ENCODE results near the gene PCDH19. TPM values are rescaled to one million over a fixed set of nuclear protein-coding genes. Genes with fewer than 3 reads are reported as not detected.

PCDH19 gene
- total and polyA plus RNA-seq, 2 of the 13 experiments (the other 11 are each of a cell fraction or from before 2014, with no cell fraction given): 0.02 to 0.09 TPM

DNA sequence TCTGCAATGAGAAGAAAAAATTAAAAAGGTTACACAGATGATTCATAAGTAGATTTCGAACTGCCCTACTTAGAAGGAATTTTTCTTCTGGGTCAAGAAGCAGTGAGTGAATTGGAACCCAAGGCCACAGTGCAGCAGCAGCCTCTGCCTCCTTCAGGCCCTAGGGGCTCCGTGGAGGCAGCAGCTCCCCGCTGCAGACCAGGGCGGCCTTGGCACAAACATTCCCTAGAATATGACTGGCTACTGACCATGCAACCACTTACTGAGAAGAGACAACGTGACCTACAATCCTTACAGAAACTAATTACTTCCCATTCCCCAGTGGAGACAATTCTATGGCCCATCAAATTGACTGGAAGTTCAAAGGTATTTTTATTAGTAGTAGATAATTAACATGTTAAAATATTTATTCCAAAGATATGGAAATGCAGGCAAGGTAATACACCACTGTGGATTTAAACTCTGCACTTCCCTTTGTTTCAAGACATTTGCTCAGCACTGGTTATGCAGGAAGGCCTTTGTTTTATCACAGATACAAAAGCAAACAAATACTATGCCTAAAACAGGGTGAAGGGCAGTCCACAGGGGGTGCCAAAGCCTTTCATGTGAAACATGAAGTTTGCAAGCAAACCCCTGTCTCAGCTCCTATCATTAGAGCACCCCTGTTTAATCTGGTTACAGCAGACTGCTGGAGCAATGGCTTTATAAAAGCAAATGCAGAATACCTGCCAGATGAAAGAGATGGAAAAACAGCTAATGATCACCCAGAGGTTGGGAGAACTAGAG, 59.2 kb downstream of the PCDH19 start:
- ChIA-PET CTCF (ENCODE audit: low intra/inter-chr PET ratio, low total read pairs) (no interaction called here), POLR2A (no interaction called here)
- no peak for ATAC-seq
- TF ChIP-seq, protein P1, sequence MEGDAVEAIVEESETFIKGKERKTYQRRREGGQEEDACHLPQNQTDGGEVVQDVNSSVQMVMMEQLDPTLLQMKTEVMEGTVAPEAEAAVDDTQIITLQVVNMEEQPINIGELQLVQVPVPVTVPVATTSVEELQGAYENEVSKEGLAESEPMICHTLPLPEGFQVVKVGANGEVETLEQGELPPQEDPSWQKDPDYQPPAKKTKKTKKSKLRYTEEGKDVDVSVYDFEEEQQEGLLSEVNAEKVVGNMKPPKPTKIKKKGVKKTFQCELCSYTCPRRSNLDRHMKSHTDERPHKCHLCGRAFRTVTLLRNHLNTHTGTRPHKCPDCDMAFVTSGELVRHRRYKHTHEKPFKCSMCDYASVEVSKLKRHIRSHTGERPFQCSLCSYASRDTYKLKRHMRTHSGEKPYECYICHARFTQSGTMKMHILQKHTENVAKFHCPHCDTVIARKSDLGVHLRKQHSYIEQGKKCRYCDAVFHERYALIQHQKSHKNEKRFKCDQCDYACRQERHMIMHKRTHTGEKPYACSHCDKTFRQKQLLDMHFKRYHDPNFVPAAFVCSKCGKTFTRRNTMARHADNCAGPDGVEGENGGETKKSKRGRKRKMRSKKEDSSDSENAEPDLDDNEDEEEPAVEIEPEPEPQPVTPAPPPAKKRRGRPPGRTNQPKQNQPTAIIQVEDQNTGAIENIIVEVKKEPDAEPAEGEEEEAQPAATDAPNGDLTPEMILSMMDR (CRISPR knock-in tag; IDR thresholded peaks at IDR 0.05): 0 out of 2 replicates have a peak, but pooled peaks have one; percentile 6
- no peak for TF ChIP-seq TRIM22 (IDR thresholded peaks at IDR 0.05)
- TF ChIP-seq FOXA1 (IDR thresholded peaks at IDR 0.05): no peak
- no peak for TF ChIP-seq FOXA1 (CRISPR knock-in tag; IDR thresholded peaks at IDR 0.05)
- no peaks in the 10 kb centered on the region for H4K20me1 ChIP-seq (ENCODE audit: insufficient read depth, low read length)
- no peak overlapping the region for H3K27ac ChIP-seq (ENCODE audit: extremely low read length, insufficient read depth, low read length)
- no peak for DNase-seq (ENCODE audit: low spot score)
- no peaks in the 10 kb centered on the region for H3K36me3 ChIP-seq (replicated peaks in 1 of 2; ENCODE audit: control insufficient read depth in 1 of 2, insufficient read depth in 2 of 2, low read length in 2 of 2)
- H3K27me3 ChIP-seq (ENCODE audit: control insufficient read depth in 1 of 2, insufficient read depth in 2 of 2, low read length in 2 of 2): no peaks in the 10 kb centered on the region
- intact Hi-C loops (cut with micrococcal nuclease; ENCODE audit: unreplicated experiment): no loop called here
- in situ Hi-C loops (cut with HindIII; ENCODE audit: extremely low pct_ligation_motif_present, low pct_unique_long_range_greater_than_20kb): no loop called here
- WGBS (ENCODE audit: low lambda C conversion rate): 0% methylated on average over 2 of the region's 5 CpGs
- no peak overlapping the region for H2AFZ ChIP-seq (ENCODE audit: low read length)
- no peaks in the 10 kb centered on the region for H3K79me2 ChIP-seq (ENCODE audit: insufficient read depth, low read length)
- no TSS peak for BruUV-seq (replicated peaks)
- no peak overlapping the region for H3K9ac ChIP-seq (ENCODE audit: insufficient read depth, low read depth, low read length)
- H3K4me2 ChIP-seq (ENCODE audit: low read depth, low read length): no peak overlapping the region
- H3K4me1 ChIP-seq (ENCODE audit: insufficient read depth, low read length): no peaks in the 10 kb centered on the region
- H3K4me3 ChIP-seq (replicated peaks in 1 of 3; ENCODE audit: insufficient read depth in 1 of 3, low read depth in 2 of 3, low read length in 3 of 3): no peak overlapping the region
- FAIRE-seq: no peak
- H3K9me3 ChIP-seq (ENCODE audit: low read length): no peaks in the 10 kb centered on the region

- intact Hi-C loops (cut with micrococcal nuclease; ENCODE audit: unreplicated experiment) (no loop called here), in situ Hi-C loops (cut with HindIII; ENCODE audit: extremely low pct_ligation_motif_present, low pct_unique_long_range_greater_than_20kb) (no loop called here)
- no peaks in the 10 kb centered on the region for H3K4me1 ChIP-seq (ENCODE audit: insufficient read depth, low read length)
- H3K27me3 ChIP-seq (ENCODE audit: control insufficient read depth in 1 of 2, insufficient read depth in 2 of 2, low read length in 2 of 2): no peaks in the 10 kb centered on the region
- no peak overlapping the region for H3K4me2 ChIP-seq (ENCODE audit: low read depth, low read length)
- no peaks in the 10 kb centered on the region for H4K20me1 ChIP-seq (ENCODE audit: insufficient read depth, low read length)
- H2AFZ ChIP-seq (ENCODE audit: low read length): no peak overlapping the region
- H3K9ac ChIP-seq (ENCODE audit: insufficient read depth, low read depth, low read length): no peak overlapping the region
- no peaks in the 10 kb centered on the region for H3K79me2 ChIP-seq (ENCODE audit: insufficient read depth, low read length)
- CTCF ChIA-PET (ENCODE audit: low intra/inter-chr PET ratio, low total read pairs): no interaction called here
- H3K4me3 ChIP-seq (replicated peaks in 1 of 3; ENCODE audit: insufficient read depth in 1 of 3, low read depth in 2 of 3, low read length in 3 of 3): no peak overlapping the region
- no peaks in the 10 kb centered on the region for H3K9me3 ChIP-seq (ENCODE audit: low read length)
- no TSS peak for BruUV-seq (replicated peaks)
- FAIRE-seq (no peak), ATAC-seq (no peak), DNase-seq (ENCODE audit: low spot score) (no peak)
- H3K36me3 ChIP-seq (replicated peaks in 1 of 2; ENCODE audit: control insufficient read depth in 1 of 2, insufficient read depth in 2 of 2, low read length in 2 of 2): no peaks in the 10 kb centered on the region
- POLR2A ChIA-PET: no interaction called here
- no peak overlapping the region for H3K27ac ChIP-seq (ENCODE audit: extremely low read length, insufficient read depth, low read length)
- TF ChIP-seq ZNF337 (CRISPR knock-in tag; IDR thresholded peaks at IDR 0.05; ENCODE audit: borderline replicate concordance, low read depth) (no peak), RXRA (CRISPR knock-in tag; IDR thresholded peaks at IDR 0.05) (no peak), PHF21A (CRISPR knock-in tag; IDR thresholded peaks at IDR 0.05) (no peak), ZNF558 (CRISPR knock-in tag; IDR thresholded peaks at IDR 0.05; ENCODE audit: borderline replicate concordance) (no peak), SAFB2 (CRISPR knock-in tag; IDR thresholded peaks at IDR 0.05; ENCODE audit: borderline replicate concordance, low read depth) (no peak), TIGD3 (CRISPR knock-in tag; IDR thresholded peaks at IDR 0.05; ENCODE audit: borderline replicate concordance) (no peak), NCOA5 (CRISPR knock-in tag; IDR thresholded peaks at IDR 0.05) (no peak), TMF1 (CRISPR knock-in tag; IDR thresholded peaks at IDR 0.05; ENCODE audit: low read depth) (no peak), ZNF713 (CRISPR knock-in tag; IDR thresholded peaks at IDR 0.05) (no peak)
- TF ChIP-seq, protein P2, sequence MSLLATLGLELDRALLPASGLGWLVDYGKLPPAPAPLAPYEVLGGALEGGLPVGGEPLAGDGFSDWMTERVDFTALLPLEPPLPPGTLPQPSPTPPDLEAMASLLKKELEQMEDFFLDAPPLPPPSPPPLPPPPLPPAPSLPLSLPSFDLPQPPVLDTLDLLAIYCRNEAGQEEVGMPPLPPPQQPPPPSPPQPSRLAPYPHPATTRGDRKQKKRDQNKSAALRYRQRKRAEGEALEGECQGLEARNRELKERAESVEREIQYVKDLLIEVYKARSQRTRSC (CRISPR knock-in tag; IDR thresholded peaks at IDR 0.05; ENCODE audit: low read depth): no peak
Observed at GRCh38 chrX:100349391-100349790, 60.7 kb downstream of the PCDH19 start.
